Measurements from ENCODE around the gene RAMP1. TPM values are rescaled to one million over a fixed set of nuclear protein-coding genes. Genes with fewer than 3 reads are reported as not detected.

RAMP1 gene
- total and polyA plus RNA-seq, 2 donors (not counting 1 experiment from before 2014, with no cell fraction given) = 3.3 to 16.0 TPM

DNA sequence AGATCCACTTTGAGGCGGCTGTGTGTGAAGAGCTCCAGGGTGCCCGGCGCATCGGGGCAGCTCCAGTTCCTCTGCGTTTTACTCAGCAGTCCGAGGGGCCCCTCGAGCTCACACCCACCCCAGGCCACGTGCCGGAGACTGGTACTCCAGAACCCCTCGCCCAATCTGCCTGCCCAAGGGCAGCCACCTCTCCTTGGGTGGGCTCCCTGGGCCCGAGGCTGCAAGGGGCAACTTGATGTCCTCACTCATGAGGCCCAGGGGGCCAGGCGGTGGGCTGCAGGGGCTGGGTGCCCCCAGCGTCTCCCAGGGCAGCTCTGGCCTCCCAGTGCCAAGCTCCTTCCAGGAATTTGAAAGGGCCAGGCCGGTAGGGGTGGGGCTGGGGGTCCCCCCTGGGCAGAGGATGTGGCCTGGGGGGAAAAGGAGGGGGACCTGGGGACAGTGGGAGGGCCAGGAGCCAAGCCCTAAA is 16.7 kb downstream of the RAMP1 start:
- H3K79me2 ChIP-seq (ENCODE audit: control insufficient read depth, insufficient read depth, low read length) = no peaks in the 10 kb centered on the region
- TF ChIP-seq, protein P1, sequence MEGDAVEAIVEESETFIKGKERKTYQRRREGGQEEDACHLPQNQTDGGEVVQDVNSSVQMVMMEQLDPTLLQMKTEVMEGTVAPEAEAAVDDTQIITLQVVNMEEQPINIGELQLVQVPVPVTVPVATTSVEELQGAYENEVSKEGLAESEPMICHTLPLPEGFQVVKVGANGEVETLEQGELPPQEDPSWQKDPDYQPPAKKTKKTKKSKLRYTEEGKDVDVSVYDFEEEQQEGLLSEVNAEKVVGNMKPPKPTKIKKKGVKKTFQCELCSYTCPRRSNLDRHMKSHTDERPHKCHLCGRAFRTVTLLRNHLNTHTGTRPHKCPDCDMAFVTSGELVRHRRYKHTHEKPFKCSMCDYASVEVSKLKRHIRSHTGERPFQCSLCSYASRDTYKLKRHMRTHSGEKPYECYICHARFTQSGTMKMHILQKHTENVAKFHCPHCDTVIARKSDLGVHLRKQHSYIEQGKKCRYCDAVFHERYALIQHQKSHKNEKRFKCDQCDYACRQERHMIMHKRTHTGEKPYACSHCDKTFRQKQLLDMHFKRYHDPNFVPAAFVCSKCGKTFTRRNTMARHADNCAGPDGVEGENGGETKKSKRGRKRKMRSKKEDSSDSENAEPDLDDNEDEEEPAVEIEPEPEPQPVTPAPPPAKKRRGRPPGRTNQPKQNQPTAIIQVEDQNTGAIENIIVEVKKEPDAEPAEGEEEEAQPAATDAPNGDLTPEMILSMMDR (conservative IDR thresholded peaks at IDR 0.05 in 1 of 2, IDR thresholded peaks at IDR 0.05 in 1 of 2; ENCODE audit: low read depth in 1 of 2, low read length in 2 of 2) = no peak
- TF ChIP-seq EZH2 (IDR thresholded peaks at IDR 0.05; ENCODE audit: low read length, missing control alignments) = no peak
- H3K4me3 ChIP-seq (replicated peaks in 1 of 4; ENCODE audit: control extremely low read depth in 1 of 4, insufficient read depth in 1 of 4, low read depth in 3 of 4, low read length in 4 of 4) = no peak overlapping the region
- H2AFZ ChIP-seq (ENCODE audit: low read length) = no peak overlapping the region
- H3K9me3 ChIP-seq (ENCODE audit: control insufficient read depth, insufficient read depth, low read depth, low read length) = no peaks in the 10 kb centered on the region
- H3K27me3 ChIP-seq (ENCODE audit: control insufficient read depth, insufficient read depth, low read length) = no peaks in the 10 kb centered on the region
- H3K4me2 ChIP-seq (ENCODE audit: extremely low read depth, insufficient read depth, low read length) = no peak overlapping the region
- no peak overlapping the region for H3K9ac ChIP-seq (ENCODE audit: insufficient read depth, low read length)
- H3K36me3 ChIP-seq (ENCODE audit: control insufficient read depth, insufficient read depth, low read length) = no peaks in the 10 kb centered on the region
- H3K27ac ChIP-seq (ENCODE audit: insufficient read depth, low read length) = no peak overlapping the region
- DNase-seq (ENCODE audit: low read depth in 2 of 2) = no peak
- peaks cover 9% of the 10 kb centered on the region for H3K4me1 ChIP-seq (ENCODE audit: control insufficient read depth, extremely low read depth, insufficient read depth, low read length)
- H4K20me1 ChIP-seq (ENCODE audit: control insufficient read depth, extremely low read depth, insufficient read depth, low read length) = no peaks in the 10 kb centered on the region

DNA sequence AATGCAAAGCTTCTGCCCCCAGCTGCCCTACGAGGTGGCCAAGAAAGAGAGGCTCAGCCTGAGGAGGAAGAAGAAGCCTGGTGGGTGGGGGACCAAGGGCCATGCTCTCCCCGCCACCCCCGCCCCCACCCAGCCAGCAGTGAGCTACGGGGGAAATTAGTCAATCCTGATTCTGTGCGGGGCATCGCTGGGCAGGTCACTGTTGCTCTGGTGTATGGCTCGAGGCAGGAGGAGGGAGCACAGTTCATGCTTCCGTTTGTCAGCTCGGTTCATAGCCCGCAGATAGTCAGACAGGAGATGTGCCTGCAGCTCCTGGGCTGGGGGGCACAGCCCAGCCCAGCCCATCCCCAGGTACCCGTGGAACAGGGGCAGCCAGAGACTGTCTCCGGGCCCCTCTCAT is 17.1 kb downstream of the RAMP1 start:
- no peak for TF ChIP-seq EZH2 (IDR thresholded peaks at IDR 0.05; ENCODE audit: low read length, missing control alignments)
- TF ChIP-seq, protein P1 (conservative IDR thresholded peaks at IDR 0.05 in 1 of 2, IDR thresholded peaks at IDR 0.05 in 1 of 2; ENCODE audit: low read depth in 1 of 2, low read length in 2 of 2) = no peak
- no peak overlapping the region for H3K27ac ChIP-seq (ENCODE audit: insufficient read depth, low read length)

DNA sequence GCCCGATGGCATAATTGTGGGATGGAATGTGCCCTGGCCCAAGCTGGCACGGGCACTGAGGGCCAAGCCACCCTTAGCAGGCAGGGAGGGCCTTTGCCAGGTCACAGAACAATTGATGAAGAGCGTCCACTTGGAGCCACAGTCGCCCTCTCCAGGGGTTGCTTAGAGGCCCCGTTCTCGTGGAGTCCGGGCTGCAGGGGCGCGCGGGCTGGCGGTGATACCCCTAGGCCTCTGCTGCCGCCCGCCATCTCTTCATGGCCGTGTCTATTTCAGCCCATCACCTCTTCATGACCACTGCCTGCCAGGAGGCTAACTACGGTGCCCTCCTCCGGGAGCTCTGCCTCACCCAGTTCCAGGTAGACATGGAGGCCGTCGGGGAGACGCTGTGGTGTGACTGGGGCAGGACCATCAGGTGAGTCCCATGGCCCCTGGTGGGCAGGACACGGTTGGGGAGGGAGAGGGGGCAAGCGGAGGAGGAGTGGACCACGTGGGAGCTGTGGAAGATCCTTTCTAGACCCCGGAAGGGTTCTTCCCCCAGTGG is 17.6 kb downstream of the RAMP1 start:
- H3K27ac ChIP-seq (ENCODE audit: insufficient read depth, low read length) = no peak overlapping the region
- no peak overlapping the region for H2AFZ ChIP-seq (ENCODE audit: low read length)
- no peaks in the 10 kb centered on the region for H4K20me1 ChIP-seq (ENCODE audit: control insufficient read depth, extremely low read depth, insufficient read depth, low read length)
- H3K9ac ChIP-seq (ENCODE audit: insufficient read depth, low read length) = no peak overlapping the region
- no peak overlapping the region for H3K4me3 ChIP-seq (replicated peaks in 1 of 4; ENCODE audit: control extremely low read depth in 1 of 4, insufficient read depth in 1 of 4, low read depth in 3 of 4, low read length in 4 of 4)
- TF ChIP-seq, protein P1 (conservative IDR thresholded peaks at IDR 0.05 in 1 of 2, IDR thresholded peaks at IDR 0.05 in 1 of 2; ENCODE audit: low read depth in 1 of 2, low read length in 2 of 2) = no peak
- no peak for TF ChIP-seq EZH2 (IDR thresholded peaks at IDR 0.05; ENCODE audit: low read length, missing control alignments)
- H3K4me1 ChIP-seq (ENCODE audit: control insufficient read depth, extremely low read depth, insufficient read depth, low read length) = peaks cover 9% of the 10 kb centered on the region
- H3K79me2 ChIP-seq (ENCODE audit: control insufficient read depth, insufficient read depth, low read length) = no peaks in the 10 kb centered on the region
- no peaks in the 10 kb centered on the region for H3K27me3 ChIP-seq (ENCODE audit: control insufficient read depth, insufficient read depth, low read length)
- H3K36me3 ChIP-seq (ENCODE audit: control insufficient read depth, insufficient read depth, low read length) = no peaks in the 10 kb centered on the region
- DNase-seq (ENCODE audit: low read depth in 2 of 2) = no peak
- H3K9me3 ChIP-seq (ENCODE audit: control insufficient read depth, insufficient read depth, low read depth, low read length) = no peaks in the 10 kb centered on the region
- H3K4me2 ChIP-seq (ENCODE audit: extremely low read depth, insufficient read depth, low read length) = no peak overlapping the region

More for the DNA sequence above, 17.1 kb downstream of the RAMP1 start:
- no peaks in the 10 kb centered on the region for H4K20me1 ChIP-seq (ENCODE audit: control insufficient read depth, extremely low read depth, insufficient read depth, low read length)
- H3K4me3 ChIP-seq (replicated peaks in 1 of 4; ENCODE audit: control extremely low read depth in 1 of 4, insufficient read depth in 1 of 4, low read depth in 3 of 4, low read length in 4 of 4) = no peak overlapping the region
- no peaks in the 10 kb centered on the region for H3K36me3 ChIP-seq (ENCODE audit: control insufficient read depth, insufficient read depth, low read length)
- no peaks in the 10 kb centered on the region for H3K27me3 ChIP-seq (ENCODE audit: control insufficient read depth, insufficient read depth, low read length)
- no peak for DNase-seq (ENCODE audit: low read depth in 2 of 2)
- no peak overlapping the region for H3K9ac ChIP-seq (ENCODE audit: insufficient read depth, low read length)
- H3K79me2 ChIP-seq (ENCODE audit: control insufficient read depth, insufficient read depth, low read length) = no peaks in the 10 kb centered on the region
- H2AFZ ChIP-seq (ENCODE audit: low read length) = no peak overlapping the region
- no peak overlapping the region for H3K4me2 ChIP-seq (ENCODE audit: extremely low read depth, insufficient read depth, low read length)
- H3K9me3 ChIP-seq (ENCODE audit: control insufficient read depth, insufficient read depth, low read depth, low read length) = no peaks in the 10 kb centered on the region
- H3K4me1 ChIP-seq (ENCODE audit: control insufficient read depth, extremely low read depth, insufficient read depth, low read length) = peaks cover 9% of the 10 kb centered on the region

Data from fibroblast of lung (primary cell).